Measurements from ENCODE around the gene FYN.

- TF ChIP-seq CTCF (IDR thresholded peaks at IDR 0.05; ENCODE audit: low read depth, low read length, poor library complexity, severe bottlenecking), result no peak
- TF ChIP-seq EZH2phosphoT487 (IDR thresholded peaks at IDR 0.05; ENCODE audit: borderline replicate concordance, low read length), result no peak
Observed at GRCh38 chr6:111691345-111692225, 181.7 kb downstream of the FYN start.

All from DOHH2 (cell line).